Colonic mucosa (tissue), 4 donors: ENCODE results near the gene IGSF9. TPM values are rescaled to one million over a fixed set of nuclear protein-coding genes. Genes with fewer than 3 reads are reported as not detected.

Experiments used
- DNase-seq: peaks from one replicate; pipeline ENCODE4 v3.0.0-alpha.2; 2020
- H3K27ac ChIP-seq: fragments of 200-600 bp; one replicate; pipeline ENCODE4 v1.8.0; 2021
- H3K27me3 ChIP-seq: fragments of 200-600 bp; one replicate; pipeline ENCODE4 v1.8.0; 2021
- H3K36me3 ChIP-seq: fragments of 200-600 bp; one replicate; pipeline ENCODE4 v1.8.0; 2021
- H3K4me1 ChIP-seq: fragments of 200-600 bp; one replicate; pipeline ENCODE4 v1.8.0; 2021; ENCODE audit warnings: mild to moderate bottlenecking
- H3K4me3 ChIP-seq: fragments of 200-600 bp; one replicate; pipeline ENCODE4 v1.8.0; 2021
- H3K9ac ChIP-seq, 2 donors: one replicate each; pipeline ENCODE4 v1.7.0; 2013; ENCODE audit warnings: control low read depth in 2 of 2, low read depth in 2 of 2, low read length in 2 of 2
- H3K9me3 ChIP-seq: fragments of 200-600 bp; one replicate; pipeline ENCODE4 v1.8.0; 2021
- CTCF ChIP-seq: fragments of 200-600 bp; IDR thresholded peaks from one replicate; pipeline ENCODE4 v1.8.0; 2022; ENCODE audit warnings: antibody characterized with exemption, mild to moderate bottlenecking
- intact Hi-C: fragments of 100-400 bp; cut with DNase I; formaldehyde crosslinking; loops from one replicate; pipeline ENCODE4 v1.14.1; 2022
- total RNA-seq, 2 donors: library from RNA; stranded (reverse); fragmentation: NEBNext Ultra II Directional in 1 of 2; extraction: Animal tissue kit (Norgen Biotek cat#: 25700) in 1 of 2; gene quantifications; one replicate each; pipeline ENCODE4 v1.2.1, GENCODE V29; 2021
- donor health status: healthy.
- donor health status: DM: no; HTN: no; CAD: no.
- donor health status: DM: no; HTN: no; CAD: no.

Gene IGSF9
- total RNA-seq, 2 donors from 2014 or later: 14.1 to 41.8 TPM

GRCh38 chr1:159958719-159959380, 13.4 kb upstream of the IGSF9 start:
- Histone ChIP-seq H3K9me3 (no peaks in the 10 kb centered on the region), H3K4me3 (no peak overlapping the region), H3K9ac (no peak overlapping the region), H3K36me3 (no peaks in the 10 kb centered on the region), H3K27ac (no peak overlapping the region), H3K4me1 (no peaks in the 10 kb centered on the region), H3K27me3 (no peaks in the 10 kb centered on the region)
- no peak for DNase-seq
- TF ChIP-seq CTCF: no peak
- intact Hi-C loops: no loop called here

DNA sequence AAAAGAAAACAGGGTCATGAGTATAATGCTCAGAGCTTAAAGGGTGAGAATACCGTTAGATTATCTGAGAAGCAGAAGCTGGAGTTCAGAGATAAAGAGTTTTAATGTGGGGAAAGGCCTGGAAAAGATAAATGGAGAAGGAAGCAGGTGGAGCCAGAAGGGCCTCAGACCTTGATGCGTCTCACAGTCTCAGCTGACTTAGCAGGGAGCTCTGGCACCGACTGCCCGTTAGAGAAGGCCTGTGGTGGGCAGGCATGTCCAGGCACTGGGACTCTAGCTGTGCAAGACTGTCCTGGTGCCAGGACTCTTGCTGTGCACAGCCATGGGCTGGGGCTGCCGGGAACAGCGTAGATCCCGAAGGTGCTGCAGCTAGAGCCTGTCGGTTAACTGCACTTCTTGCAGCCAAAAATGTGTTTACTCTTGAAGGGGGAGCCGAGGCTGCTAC, 12.4 kb upstream of the IGSF9 start:
- Histone ChIP-seq H3K36me3 (no peaks in the 10 kb centered on the region), H3K9me3 (no peaks in the 10 kb centered on the region), H3K4me1 (no peaks in the 10 kb centered on the region), H3K4me3 (no peak overlapping the region), H3K9ac (peak overlapping the region in 1 of 2 donors; percentile 26), H3K27ac (no peak overlapping the region), H3K27me3 (no peaks in the 10 kb centered on the region)
- no peak for TF ChIP-seq CTCF
- intact Hi-C loops: no loop called here
- DNase-seq: no peak

- H3K27me3 ChIP-seq: no peaks in the 10 kb centered on the region
- no peak for TF ChIP-seq CTCF
- no peaks in the 10 kb centered on the region for H3K4me1 ChIP-seq
These were observed 10.0 kb upstream of the IGSF9 start for GRCh38 chr1:159955456-159955855.

GRCh38 chr1:159953536-159954515, 8.4 kb upstream of the IGSF9 start, which contains the start of gene SLAMF9:
Gene SLAMF9 (minus strand): TSS chr1:159954237. CDS start chr1:159954137, 100 bp downstream.
- Histone ChIP-seq H3K9me3 (no peaks in the 10 kb centered on the region), H3K36me3 (no peaks in the 10 kb centered on the region), H3K4me1 (no peaks in the 10 kb centered on the region), H3K27me3 (no peaks in the 10 kb centered on the region), H3K4me3 (no peak within 1 kb of the TSS), H3K27ac (no peak within 1 kb of the TSS), H3K9ac (no peak within 1 kb of the TSS)
- no peak for TF ChIP-seq CTCF
- intact Hi-C loops: no loop called here
- no peak for DNase-seq

More at GRCh38 chr1:159955456-159955855, 10.0 kb upstream of the IGSF9 start:
- Histone ChIP-seq H3K4me3 (no peak overlapping the region), H3K36me3 (no peaks in the 10 kb centered on the region), H3K9me3 (no peaks in the 10 kb centered on the region), H3K27ac (no peak overlapping the region), H3K9ac (no peak overlapping the region)
- DNase-seq: no peak
- intact Hi-C loops: no loop called here

GRCh38 chr1:159952932-159953331, 7.5 kb upstream of the IGSF9 start:
- intact Hi-C loops: no loop called here
- H3K36me3 ChIP-seq: no peaks in the 10 kb centered on the region
- no peak for TF ChIP-seq CTCF
- no peaks in the 10 kb centered on the region for H3K4me1 ChIP-seq
- H3K9me3 ChIP-seq: no peaks in the 10 kb centered on the region
- DNase-seq: no peak
- H3K27ac ChIP-seq: no peak overlapping the region
- no peak overlapping the region for H3K4me3 ChIP-seq
- H3K27me3 ChIP-seq: no peaks in the 10 kb centered on the region
- no peak overlapping the region for H3K9ac ChIP-seq
